Stimulated activated CD4-positive, alpha-beta T cell treated with anti-CD3 and anti-CD28 coated beads, Interleukin-15, amount 100 ng/mL, for 24 hours (primary cell): ENCODE measurements around the gene ZNF143.
"Not testable (repeated sequence)": the region's sequence is repeated elsewhere in the genome, so short reads cannot be mapped to it uniquely, and the experiment has no call there.

ENCODE experiments used
- DNase-seq: peaks from one replicate; pipeline ENCODE4 v3.0.0-alpha.2; 2020

The ZNF143 gene

GRCh38 chr11:9549216-9549615 lies 88.4 kb downstream of the ZNF143 start:
- not testable (repeated sequence) for DNase-seq

GRCh38 chr11:9550191-9550628 lies 89.4 kb downstream of the ZNF143 start:
- no peak for DNase-seq

DNA sequence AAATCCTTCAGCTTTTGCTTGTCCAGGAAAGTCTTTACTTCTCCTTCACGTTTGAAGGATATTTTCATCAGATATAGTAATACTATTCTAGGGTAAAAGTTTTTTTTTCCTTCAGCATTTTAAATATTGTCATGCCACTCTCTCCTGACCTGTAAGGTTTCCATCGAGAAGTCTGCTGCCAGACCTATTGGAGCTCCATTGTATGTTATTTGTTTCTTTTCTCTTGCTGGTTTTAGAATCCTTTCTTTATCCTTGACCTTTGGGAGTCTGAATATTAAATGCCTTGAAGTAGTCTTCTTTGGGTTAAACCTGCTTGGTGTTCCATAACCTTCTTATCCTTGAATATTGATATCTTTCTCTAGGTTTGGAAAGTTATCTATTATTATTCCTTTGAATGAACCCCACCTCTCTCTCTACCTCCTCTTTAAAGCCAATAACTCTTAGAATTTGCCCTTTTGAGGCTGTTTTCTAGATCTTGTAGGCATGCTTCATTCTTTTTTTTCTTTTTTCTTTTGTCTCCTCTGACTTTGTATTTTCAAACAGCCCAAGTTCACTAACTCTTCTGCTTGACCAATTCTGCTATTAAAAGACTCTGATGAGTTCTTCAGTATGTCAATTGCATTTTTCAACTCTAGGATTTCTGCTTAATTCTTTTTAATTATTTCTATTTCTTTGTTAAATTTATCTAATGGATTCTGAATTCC lies 100.6 kb downstream of the ZNF143 start:
- DNase-seq = no peak

GRCh38 chr11:9562716-9563115 lies 101.9 kb downstream of the ZNF143 start:
- no peak for DNase-seq

DNA sequence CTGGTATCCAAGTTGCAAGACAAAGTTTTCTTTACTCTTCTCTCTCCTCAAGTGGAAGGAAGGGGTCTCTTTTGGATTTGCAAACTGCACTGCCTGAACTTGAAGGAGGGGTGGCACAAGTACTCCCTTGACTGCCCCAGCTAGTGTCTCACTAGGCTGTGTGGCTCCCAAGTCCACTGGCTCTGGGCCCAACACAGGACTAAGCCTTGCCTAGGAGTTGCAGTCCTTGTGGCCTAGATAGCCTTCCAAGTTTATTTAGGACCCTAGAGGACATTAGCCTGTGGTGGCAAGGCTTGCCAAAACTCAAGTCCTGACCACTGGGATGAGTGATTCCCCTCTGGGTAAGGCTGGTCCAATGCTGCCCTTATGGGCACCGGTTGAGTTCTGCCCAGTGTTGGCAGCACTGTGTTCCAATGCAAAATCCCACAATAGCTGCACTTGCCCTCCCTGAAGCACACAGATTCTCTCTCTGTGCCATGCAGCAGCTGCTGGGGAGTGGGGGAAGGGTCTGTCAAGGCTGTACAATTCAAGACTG lies 102.5 kb downstream of the ZNF143 start:
- DNase-seq = no peak

DNA sequence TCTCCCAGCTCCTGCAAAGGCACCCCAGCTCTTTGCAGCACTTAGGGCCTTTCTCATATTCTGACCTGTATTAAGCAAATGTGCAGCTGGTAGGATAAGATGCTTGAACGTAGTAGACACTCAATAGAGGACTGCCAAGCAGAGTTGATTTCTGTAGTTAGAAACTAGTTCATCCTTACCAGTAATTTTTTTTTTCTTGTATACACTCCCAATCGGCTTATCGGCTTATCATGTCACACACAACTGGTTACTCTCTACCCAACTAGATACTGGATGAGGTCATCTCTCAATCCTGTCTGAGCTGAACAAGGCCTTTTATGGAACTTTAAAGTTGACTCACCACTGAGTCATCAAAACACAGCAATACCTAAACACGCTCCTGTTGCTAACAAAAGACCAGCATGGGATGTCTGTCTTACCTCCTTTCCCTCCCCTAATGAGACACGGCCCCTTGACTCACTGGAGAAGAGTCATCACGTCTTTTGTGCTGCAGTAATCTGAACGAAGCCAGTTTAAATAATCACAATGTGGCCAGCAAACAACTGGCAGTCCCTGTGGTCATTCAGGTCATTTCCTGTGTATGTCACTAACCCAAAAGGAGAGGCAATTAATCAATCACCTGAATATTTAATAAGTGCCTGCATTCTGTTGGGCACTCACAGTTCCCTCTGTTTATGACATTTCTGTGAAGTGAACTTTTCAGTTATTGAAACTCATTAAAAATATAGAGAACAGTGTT lies 105.2 kb downstream of the ZNF143 start:
- peak; percentile 72 for DNase-seq

- DNase-seq = no peak
These were observed 105.8 kb downstream of the ZNF143 start for GRCh38 chr11:9566561-9567063.

DNA sequence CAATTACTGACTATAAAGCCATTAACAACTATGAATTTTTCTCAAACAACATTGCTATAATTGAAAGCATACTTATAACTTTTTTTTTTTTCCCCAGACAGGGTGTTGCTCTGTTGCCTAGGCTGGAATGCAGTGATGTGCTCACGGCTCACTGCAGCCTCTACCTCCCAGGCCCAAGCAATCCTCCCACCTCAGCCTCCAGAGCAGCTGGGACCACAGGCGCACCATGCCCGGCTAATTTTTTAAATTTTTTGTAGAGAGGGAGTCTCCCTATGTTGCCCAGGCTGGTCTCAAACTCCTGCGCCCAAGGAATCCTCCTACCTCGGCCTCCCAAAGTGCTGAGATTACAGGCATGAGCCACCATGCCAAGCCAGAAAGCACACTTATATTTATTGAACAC lies 106.6 kb downstream of the ZNF143 start:
- no peak for DNase-seq

DNA sequence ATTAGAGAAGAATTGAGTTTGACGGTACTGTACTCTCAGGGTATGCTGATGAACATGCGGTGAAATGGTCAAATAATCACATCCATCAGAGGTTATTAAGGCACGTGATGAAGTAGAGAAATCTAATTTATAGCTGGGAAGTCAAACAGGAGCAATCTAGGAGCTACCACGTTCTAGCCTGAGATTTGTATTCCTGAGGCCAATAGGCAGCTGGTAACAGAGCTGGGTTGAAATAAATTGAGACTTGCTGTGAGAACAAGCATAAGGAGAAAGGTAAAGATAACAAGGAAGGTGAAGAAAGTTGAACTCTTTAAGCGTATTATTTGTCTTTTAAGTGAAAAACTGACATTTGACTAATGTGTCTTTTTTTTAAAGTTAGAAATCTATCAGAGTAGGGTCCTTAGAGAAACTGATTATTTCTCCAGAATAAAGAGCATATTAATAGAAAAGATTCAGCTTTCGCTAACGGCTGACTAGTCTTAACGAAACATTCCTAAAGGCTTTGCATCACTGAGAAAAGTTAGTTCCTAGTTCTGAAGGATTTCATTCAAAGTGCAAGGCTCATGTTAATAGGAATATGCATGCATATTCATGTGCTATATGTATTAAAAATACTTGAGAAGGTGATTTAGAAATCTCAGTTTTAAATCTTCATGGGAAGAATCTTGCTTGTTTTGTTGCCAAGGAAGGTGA lies 107.5 kb downstream of the ZNF143 start:
- no peak for DNase-seq

DNA sequence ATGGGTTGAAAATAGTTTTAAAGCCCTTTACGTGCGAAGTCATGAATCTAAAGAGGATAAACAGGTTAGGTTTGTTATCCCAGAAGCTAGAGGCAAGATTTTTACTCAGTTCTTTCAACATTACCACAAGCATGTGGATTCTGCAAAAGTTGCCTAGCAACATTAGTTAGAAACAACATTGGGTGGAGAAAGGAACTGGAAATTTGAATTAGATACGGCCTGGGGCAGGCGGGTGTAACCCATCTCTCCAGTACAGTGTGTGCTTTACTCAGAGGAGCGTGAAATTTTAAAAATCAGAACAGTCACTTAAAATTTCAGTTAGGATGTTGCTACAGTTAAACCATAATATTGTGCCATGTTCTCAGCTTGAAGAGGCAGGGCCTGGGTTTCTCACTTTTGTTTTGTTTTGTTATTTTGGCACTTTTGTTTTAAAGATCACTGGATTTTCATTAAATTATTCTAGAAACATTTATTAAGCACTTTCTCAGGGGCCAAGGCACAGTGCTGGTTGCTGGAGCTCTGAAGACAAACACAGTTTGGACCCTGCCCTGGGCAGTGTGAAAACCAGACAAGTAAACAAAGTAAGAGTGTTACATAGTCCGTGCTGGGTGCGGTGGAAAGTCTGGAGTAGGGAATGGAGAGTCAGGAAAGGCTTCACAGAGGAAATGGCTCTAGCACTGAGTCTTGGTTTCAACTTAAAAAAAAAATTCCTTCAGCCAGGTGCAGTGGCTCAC lies 108.2 kb downstream of the ZNF143 start:
- DNase-seq = no peak

DNA sequence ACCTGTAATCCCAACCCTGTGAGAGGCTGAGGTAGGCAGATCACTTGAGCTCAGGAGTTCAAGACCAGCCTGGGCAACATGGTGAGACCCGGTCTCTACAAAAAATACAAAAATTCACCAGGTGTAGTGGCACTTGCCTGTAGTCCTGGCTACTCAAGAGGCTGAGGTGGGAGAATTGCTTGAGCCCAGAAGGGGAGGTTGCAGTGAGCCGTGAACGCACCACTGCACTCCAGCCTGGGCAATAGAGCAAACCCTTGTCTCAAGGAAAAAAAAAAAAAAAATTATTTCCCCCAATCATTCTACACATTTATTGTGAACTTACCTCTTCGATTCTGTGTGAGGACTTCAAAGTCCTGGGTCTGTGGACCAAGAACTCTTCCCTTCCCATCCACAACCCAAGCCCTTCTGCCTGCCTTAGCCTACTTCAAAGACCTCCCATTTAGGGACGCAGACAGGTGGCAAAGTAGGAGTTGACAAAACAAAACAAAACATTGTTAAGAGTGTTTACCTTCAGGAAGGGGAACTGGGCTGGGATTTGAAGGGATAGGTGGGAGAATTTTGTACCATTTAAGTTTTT lies 108.9 kb downstream of the ZNF143 start:
- no peak for DNase-seq

DNA sequence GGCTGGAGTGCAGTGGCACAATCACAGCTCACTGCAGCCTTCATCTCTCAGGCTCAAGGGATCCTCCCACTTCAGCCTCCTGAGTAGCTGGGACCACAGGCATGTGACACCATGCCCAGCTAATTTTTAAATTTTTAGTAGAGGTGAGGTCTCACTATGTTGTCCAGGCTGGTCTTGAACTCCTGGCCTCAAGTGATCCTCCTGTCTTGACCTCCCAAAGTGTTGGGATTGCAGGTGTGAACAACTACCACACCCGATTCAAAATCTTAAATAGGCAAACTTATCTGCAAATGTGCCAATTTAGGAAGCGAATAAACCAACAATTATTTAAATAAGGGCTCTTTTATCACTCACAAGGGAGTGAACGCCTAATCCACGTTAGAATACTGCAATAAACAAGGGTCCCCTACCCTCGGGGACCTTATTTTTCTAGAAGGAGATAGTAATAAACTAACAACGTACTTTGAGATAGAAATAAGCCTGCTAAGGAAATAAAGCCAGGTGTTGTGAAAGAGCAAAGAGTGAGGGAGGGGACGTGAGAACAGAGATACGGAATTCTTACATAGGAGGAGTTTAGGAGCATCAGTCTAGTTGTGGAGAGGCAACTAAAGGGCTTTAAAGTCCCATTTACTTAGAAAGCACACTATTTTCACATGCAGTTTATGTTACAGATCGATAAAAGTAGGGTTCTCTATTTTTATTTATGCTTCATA lies 109.7 kb downstream of the ZNF143 start:
- DNase-seq = no peak

- no peak for DNase-seq
These were observed 110.4 kb downstream of the ZNF143 start for GRCh38 chr11:9571071-9571762.

GRCh38 chr11:9571763-9572115 lies 110.9 kb downstream of the ZNF143 start:
- DNase-seq = no peak

DNA sequence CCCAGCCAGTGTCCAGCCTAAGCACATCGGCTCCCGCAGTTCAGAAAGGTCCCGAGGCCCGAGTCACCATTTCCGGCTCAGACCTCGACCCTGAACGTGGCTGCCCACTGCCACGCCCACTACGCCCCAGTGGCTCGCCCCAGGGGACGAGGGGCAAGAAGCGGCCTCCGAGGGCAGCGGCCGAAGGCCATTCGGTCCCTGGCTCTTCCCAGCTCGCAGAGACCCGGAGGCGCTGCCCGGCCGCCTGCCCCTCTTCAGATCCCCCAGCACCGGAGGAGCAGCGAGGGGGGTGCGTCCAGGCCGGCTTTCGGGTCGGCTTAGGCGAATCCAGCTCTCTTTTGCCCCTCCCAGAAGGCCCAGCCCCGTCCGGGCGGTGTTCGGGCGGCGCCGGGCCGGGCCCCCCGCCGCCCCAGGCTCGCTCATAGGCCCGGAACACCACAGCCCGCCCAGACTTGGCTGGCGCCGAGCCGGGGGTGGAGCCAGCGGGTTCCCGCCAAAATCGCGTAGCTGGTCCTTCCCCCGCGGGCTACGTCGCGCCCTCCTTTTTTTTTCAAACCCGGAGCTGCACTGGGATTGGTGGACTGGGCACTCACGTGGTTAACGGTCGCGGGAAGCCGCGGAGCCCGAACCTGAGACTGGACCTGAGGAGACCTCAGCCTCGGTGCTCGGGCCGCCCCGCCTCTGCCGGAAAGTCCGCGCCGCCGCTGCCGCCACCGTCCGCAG lies 112.4 kb downstream of the ZNF143 start, which contains the start of gene WEE1:
Gene WEE1, plus strand, starts transcription at position 619 of the 723 bp plus-strand sequence. CDS start 264 bp downstream, outside the sequence.
- peak; percentile 99 for DNase-seq

DNA sequence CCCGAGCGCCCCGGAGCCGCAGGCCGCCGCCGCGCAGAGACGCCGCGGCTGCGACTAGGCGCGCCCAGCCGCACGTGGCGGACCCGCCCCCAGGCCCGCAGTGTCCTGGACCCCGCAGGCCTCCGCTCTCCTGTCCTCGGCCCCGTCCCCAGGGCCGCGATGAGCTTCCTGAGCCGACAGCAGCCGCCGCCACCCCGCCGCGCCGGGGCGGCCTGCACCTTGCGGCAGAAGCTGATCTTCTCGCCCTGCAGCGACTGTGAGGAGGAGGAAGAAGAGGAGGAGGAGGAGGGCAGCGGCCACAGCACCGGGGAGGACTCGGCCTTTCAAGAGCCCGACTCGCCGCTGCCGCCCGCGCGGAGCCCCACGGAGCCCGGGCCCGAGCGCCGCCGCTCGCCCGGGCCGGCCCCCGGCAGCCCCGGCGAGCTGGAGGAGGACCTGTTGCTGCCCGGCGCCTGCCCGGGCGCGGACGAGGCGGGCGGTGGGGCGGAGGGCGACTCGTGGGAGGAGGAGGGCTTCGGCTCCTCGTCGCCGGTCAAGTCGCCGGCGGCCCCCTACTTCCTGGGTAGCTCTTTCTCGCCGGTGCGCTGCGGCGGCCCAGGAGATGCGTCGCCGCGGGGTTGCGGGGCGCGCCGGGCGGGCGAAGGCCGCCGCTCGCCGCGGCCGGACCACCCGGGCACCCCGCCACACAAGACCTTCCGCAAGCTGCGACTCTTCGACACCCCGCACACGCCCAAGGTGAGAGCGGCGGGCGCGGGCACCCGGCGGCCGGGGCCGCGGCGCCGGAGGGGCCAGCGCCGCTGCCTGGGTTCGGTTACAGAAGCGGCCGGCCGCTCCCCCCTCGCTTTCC lies 113.2 kb downstream of the ZNF143 start:
- DNase-seq = peak; percentile 43

GRCh38 chr11:9574622-9575259 lies 113.9 kb downstream of the ZNF143 start:
- peak; percentile 44 for DNase-seq
